Endothelial cell of umbilical vein (primary cell): ENCODE data around the gene UBE3B. TPM values are rescaled to one million over a fixed set of nuclear protein-coding genes. Genes with fewer than 3 reads are reported as not detected.

Source experiments
- BruUV-seq: library from RNA; stranded (reverse); fragments of 400-500 nt; replicated peaks from 2 replicates; lab custom pipeline; 2021; lab: Mats Ljungman, UMichigan
- CTCF ChIA-PET: fragments of 300-600, 350-600 bp; sonication (Branson Sonifier 250); formaldehyde crosslinking; loops from one replicate; lab custom pipeline; 2021; ENCODE audit warnings: antibody characterized with exemption, inconsistent platforms; lab: Charles Lee
- POLR2A ChIA-PET: fragments of 300-600, 350-600 bp; sonication (Branson Sonifier 250); formaldehyde crosslinking; loops from one replicate; lab custom pipeline; 2021; ENCODE audit warnings: antibody characterized with exemption, inconsistent platforms; lab: Charles Lee
- DNase-seq: peaks from one replicate; pipeline ENCODE4 v3.0.0-alpha.2; 2011; ENCODE audit warnings: low read depth, low spot score
- FAIRE-seq: peaks from 2 replicates; lab custom pipeline; 2011; peaks lifted over from hg19 to GRCh38; lab: Jason Lieb, UNC
- H2AFZ ChIP-seq: 2 replicates; pipeline ENCODE4 v1.6.0; 2012; ENCODE audit warnings: low read depth, low read length, control low read depth, inconsistent platforms
- H3K27ac ChIP-seq: 2 replicates; pipeline ENCODE4 v1.5.1; 2011; ENCODE audit warnings: low read depth, mild to moderate bottlenecking, control low read depth, low read length, moderate library complexity; ENCODE audit not compliant: insufficient read depth
- H3K27me3 ChIP-seq, 2 experiments: 2 replicates each; pipeline versions ENCODE4 v1.6.0 to v1.6.1; 2011; ENCODE audit warnings: low read length in 2 of 2, mixed read lengths in 1 of 2; ENCODE audit not compliant: control insufficient read depth in 2 of 2, insufficient read depth in 2 of 2
- H3K36me3 ChIP-seq, 2 experiments: 2 replicates in 1 of 2; 3 replicates in 1 of 2; pipeline ENCODE4 v1.5.1; 2011; ENCODE audit warnings: low read length in 2 of 2, mild to moderate bottlenecking in 1 of 2, moderate library complexity in 1 of 2; ENCODE audit not compliant: control insufficient read depth in 2 of 2, insufficient read depth in 2 of 2; ENCODE audit errors: extremely low read depth in 1 of 2
- H3K4me1 ChIP-seq: 3 replicates; pipeline ENCODE4 v1.5.1; 2011; ENCODE audit warnings: mild to moderate bottlenecking, low read length; ENCODE audit not compliant: control insufficient read depth, insufficient read depth; ENCODE audit errors: extremely low read depth
- H3K4me2 ChIP-seq: 2 replicates; pipeline ENCODE4 v1.6.1; 2011; ENCODE audit warnings: low read length, control low read depth, mixed read lengths; ENCODE audit not compliant: insufficient read depth
- H3K4me3 ChIP-seq, 3 experiments: fragments of 200-600 bp in 1 of 3; sonication (generic), shearing (Covaris generic) in 1 of 3; replicated peaks in 1 of 3; 2 replicates each; pipeline ENCODE4 v1.5.1; 2011 to 2016; ENCODE audit warnings: control low read depth in 3 of 3, low read length in 3 of 3, mild to moderate bottlenecking in 2 of 3, inconsistent platforms in 1 of 3, low read depth in 1 of 3, moderate library complexity in 1 of 3; ENCODE audit not compliant: insufficient read depth in 1 of 3
- H3K79me2 ChIP-seq: 2 replicates; pipeline ENCODE4 v1.6.0; 2012; ENCODE audit warnings: low read length, inconsistent platforms; ENCODE audit not compliant: control insufficient read depth, insufficient read depth
- H3K9ac ChIP-seq: replicated peaks from 2 replicates; pipeline ENCODE3; 2011; ENCODE audit warnings: low read length, control low read depth; ENCODE audit not compliant: insufficient read depth; ENCODE audit errors: extremely low read depth
- H3K9me1 ChIP-seq: replicated peaks from 3 replicates; pipeline ENCODE4 v1.6.0; 2011; ENCODE audit warnings: mild to moderate bottlenecking, low read length; ENCODE audit not compliant: control insufficient read depth, insufficient read depth; ENCODE audit errors: extremely low read depth
- H3K9me3 ChIP-seq: replicated peaks from 2 replicates; pipeline ENCODE4 v1.5.1; 2012; ENCODE audit warnings: low read length, inconsistent platforms; ENCODE audit not compliant: control insufficient read depth, insufficient read depth
- H4K20me1 ChIP-seq: replicated peaks from 2 replicates; pipeline ENCODE3; 2011; ENCODE audit warnings: mild to moderate bottlenecking, low read length; ENCODE audit not compliant: control insufficient read depth, insufficient read depth; ENCODE audit errors: extremely low read depth
- CTCF ChIP-seq, 2 donors: IDR thresholded peaks; 1 replicate in 1 of 2; 2 replicates in 1 of 2; pipeline ENCODE4 v1.5.1; 2011; ENCODE audit warnings: low read length in 2 of 2, mild to moderate bottlenecking in 2 of 2, moderate library complexity in 2 of 2, control low read depth in 1 of 2, inconsistent platforms in 1 of 2, low read depth in 1 of 2; ENCODE audit not compliant: insufficient read depth in 1 of 2; ENCODE audit errors: extremely low read depth in 1 of 2
- EZH2 ChIP-seq: IDR thresholded peaks from 2 replicates; pipeline ENCODE4 v1.6.1; 2012; ENCODE audit warnings: borderline replicate concordance, low read depth, mild to moderate bottlenecking, moderate library complexity, low read length, inconsistent platforms; ENCODE audit not compliant: severe bottlenecking
- FOS ChIP-seq: IDR thresholded peaks from 2 replicates; pipeline ENCODE4 v1.6.1; 2011; ENCODE audit warnings: mild to moderate bottlenecking, low read length, moderate library complexity, borderline replicate concordance; ENCODE audit not compliant: insufficient read depth
- GATA2 ChIP-seq: IDR thresholded peaks from 2 replicates; pipeline ENCODE4 v1.7.0; 2011; ENCODE audit warnings: low read depth, mild to moderate bottlenecking, moderate library complexity, mixed read lengths, low read length; ENCODE audit not compliant: insufficient read length, insufficient read depth
- JUN ChIP-seq: IDR thresholded peaks from 2 replicates; pipeline ENCODE4 v1.6.1; 2011; ENCODE audit warnings: borderline replicate concordance, low read depth; ENCODE audit not compliant: insufficient read length, insufficient read depth
- MAX ChIP-seq: IDR thresholded peaks from 2 replicates; pipeline ENCODE4 v1.6.1; 2011; ENCODE audit not compliant: insufficient read depth, insufficient read length
- MYC ChIP-seq: IDR thresholded peaks from one replicate; pipeline ENCODE4 v1.6.1; 2011; ENCODE audit warnings: mild to moderate bottlenecking, low read depth, low read length
- POLR2A ChIP-seq: IDR thresholded peaks from 2 replicates; pipeline ENCODE4 v1.6.1; 2012; ENCODE audit warnings: low read depth, mild to moderate bottlenecking, control low read depth, low read length
- POLR2AphosphoS5 ChIP-seq: IDR thresholded peaks from 2 replicates; pipeline ENCODE4 v1.6.1; 2012; ENCODE audit warnings: low read depth, mild to moderate bottlenecking, control low read depth, low read length, moderate library complexity; ENCODE audit not compliant: insufficient read depth
- dilution Hi-C: fragments of 300-500 bp; cut with MboI; formaldehyde crosslinking; loops from one replicate; pipeline ENCODE4 v1.15.0; 2019; ENCODE audit warnings: low sequenced_read_pairs; ENCODE audit not compliant: extremely low pct_ligation_motif_present
- intact Hi-C: fragments of 100-400 bp; cut with micrococcal nuclease; formaldehyde crosslinking; loops from one replicate; pipeline ENCODE4 v1.10.0; 2022
- polyA plus RNA-seq, 4 experiments: library from polyadenylated mRNA; depleted of rRNA in 3 of 4; stranded (reverse) in 3 of 4; unstranded in 1 of 4; fragments of >200 nt; gene quantifications; 2 replicates each; pipeline versions ENCODE4 v1.2.1 to v1.2.3, GENCODE V29; 2011 to 2012; ENCODE audit warnings: missing spikeins in 1 of 4
- total RNA-seq: library from RNA; stranded (reverse); gene quantifications from 2 replicates; pipeline ENCODE4 v1.2.3, GENCODE V29; 2021

Gene UBE3B
- total and polyA plus RNA-seq, 2 donors (not counting 3 experiments of a cell fraction or from before 2014, with no cell fraction given), result 24.9 to 40.8 TPM

GRCh38 chr12:109476807-109477184, 638 bp upstream of the UBE3B start:
- intact Hi-C loops, result loop anchor here (1.0 to 5.0 kb wide), 4 partner anchors 13 to 96 kb away; partner anchors contain the start of genes MMAB and MVK
- Histone ChIP-seq H3K4me2 (peak overlapping the region; percentile 87), H3K9ac (peak overlapping the region; percentile 98), H2AFZ (peak overlapping the region; percentile 98), H3K27ac (peak overlapping the region; percentile 98), H3K36me3 (peaks cover 0 to 2% of the 10 kb centered on the region in 2 experiments), H3K4me1 (peaks cover 19% of the 10 kb centered on the region), H3K4me3 (peak overlapping the region; percentile 91 to 97 (median 92)), H3K9me3 (no peaks in the 10 kb centered on the region), H3K79me2 (peaks cover 70% of the 10 kb centered on the region), H3K27me3 (no peaks in the 10 kb centered on the region), H4K20me1 (no peaks in the 10 kb centered on the region), H3K9me1 (no peaks in the 10 kb centered on the region)
- dilution Hi-C loops, result no loop called here
- POLR2A ChIA-PET, result interaction anchor here (0.7 to 1.4 kb wide), 4 partner anchors 10 to 44 kb away, joined by 3 to 11 read pairs (median 4); no protein-coding TSS in a partner anchor
- TF ChIP-seq FOS (no peak), JUN (no peak), EZH2 (no peak), POLR2A (no peak), MYC (no peak), MAX (no peak), CTCF (IDR thresholded peaks at IDR 0.05; ENCODE audit: extremely low read depth in 1 of 2, insufficient read depth in 1 of 2, low read depth in 1 of 2, low read length in 2 of 2) (no peak), GATA2 (no peak), POLR2AphosphoS5 (no peak)
- DNase-seq, result no peak
- FAIRE-seq, result no peak
- BruUV-seq, result no TSS peak
- CTCF ChIA-PET, result interaction anchor here (0.9 to 10.1 kb wide), 5 partner anchors 14 to 48 kb away, joined by 3 to 91 read pairs (median 12); no protein-coding TSS in a partner anchor
